Natural killer cell treated with Interleukin-12 subunit alpha and Interleukin-12 subunit beta and Interleukin-15 and Interleukin-18, amount 100 ng/mL, for 72 hours (primary cell): ENCODE results near the gene TMC6. TPM values are rescaled to one million over a fixed set of nuclear protein-coding genes. Genes with fewer than 3 reads are reported as not detected.

ENCODE experiments used
- total RNA-seq, 2 donors: library from RNA; stranded (reverse); gene quantifications; one replicate each; pipeline ENCODE4 v1.2.3, GENCODE V29; 2022

Gene TMC6
- total RNA-seq, 2 donors from 2014 or later = 282 to 351 TPM

Other genes starting within 250 kb of the TMC6 start
- 10 to 100 TPM; 28.1 to 32.1 TPM for gene TNRC6C, start 170.1 kb downstream of the TMC6 start, total RNA-seq
- 100 to 1,000 TPM in 1 of 2 donors, 10 to 100 TPM in 1; 87.1 to 209 TPM for gene TMC8, start 2.0 kb upstream of the TMC6 start, total RNA-seq
- not detected for gene C17orf99, start 17.6 kb upstream of the TMC6 start, total RNA-seq
- 100 to 1,000 TPM in 1 of 2 donors, 10 to 100 TPM in 1; 84.9 to 120 TPM for gene SYNGR2, start 39.8 kb upstream of the TMC6 start, total RNA-seq
- 100 to 1,000 TPM in 1 of 2 donors, 10 to 100 TPM in 1; 66.8 to 138 TPM for gene TK1, start 58.3 kb upstream of the TMC6 start, total RNA-seq
- 10 to 100 TPM; 17.0 to 49.7 TPM for gene AFMID, start 58.6 kb upstream of the TMC6 start, total RNA-seq
- 100 to 1,000 TPM in 1 of 2 donors, 10 to 100 TPM in 1; 42.4 to 100 TPM for gene BIRC5, start 85.5 kb upstream of the TMC6 start, total RNA-seq
- not detected for gene TMEM235, start 102.9 kb upstream of the TMC6 start, total RNA-seq
- 100 to 1,000 TPM; 110 to 156 TPM for gene SOCS3, start 231.3 kb upstream of the TMC6 start, total RNA-seq
- gene PGS1, start 249.9 kb upstream of the TMC6 start, total RNA-seq = 100 to 1,000 TPM in 1 of 2 donors, 10 to 100 TPM in 1; 83.0 to 139 TPM